NCI-H2196 treated with DMSO at 0.1 percent for 48 hours (cell line): ENCODE data around the gene ITPA.

ENCODE experiments used
- DNase-seq: peaks from one replicate; lab custom pipeline; 2025; ENCODE audit not compliant: unreplicated experiment; lab: John Stamatoyannopoulos, UW

The ITPA gene

DNA sequence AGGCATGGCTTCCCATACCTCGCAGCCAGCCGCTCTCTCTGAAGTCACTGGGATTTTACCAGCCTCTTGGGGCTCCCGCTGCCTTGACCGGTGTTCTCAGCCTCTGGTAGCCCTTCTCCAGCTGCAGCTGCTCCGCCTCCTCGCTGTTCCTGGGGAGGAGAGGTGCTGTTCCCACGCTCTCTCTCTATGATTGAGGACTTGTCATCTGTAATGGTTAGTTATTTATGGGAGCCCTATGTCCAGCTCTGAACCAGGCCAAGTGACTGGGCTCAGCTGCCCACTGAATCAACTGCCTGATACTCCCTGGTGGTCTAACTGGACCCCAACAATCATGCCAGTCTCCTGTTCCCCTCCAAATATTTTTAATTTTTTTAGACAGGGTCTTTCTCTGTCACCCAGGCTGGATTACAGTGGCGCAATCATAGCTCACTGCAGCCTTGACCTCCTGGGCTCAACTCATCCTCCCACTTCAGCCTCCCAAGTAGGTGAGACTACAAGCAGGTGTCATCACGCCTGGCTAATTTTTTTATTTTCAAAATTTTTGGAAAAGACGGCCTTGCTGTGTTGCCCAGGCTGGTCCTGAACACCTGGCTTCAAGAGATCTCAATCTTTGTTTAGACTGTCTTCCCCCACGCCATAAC is 34.5 kb downstream of the ITPA start:
- no peak for DNase-seq

DNA sequence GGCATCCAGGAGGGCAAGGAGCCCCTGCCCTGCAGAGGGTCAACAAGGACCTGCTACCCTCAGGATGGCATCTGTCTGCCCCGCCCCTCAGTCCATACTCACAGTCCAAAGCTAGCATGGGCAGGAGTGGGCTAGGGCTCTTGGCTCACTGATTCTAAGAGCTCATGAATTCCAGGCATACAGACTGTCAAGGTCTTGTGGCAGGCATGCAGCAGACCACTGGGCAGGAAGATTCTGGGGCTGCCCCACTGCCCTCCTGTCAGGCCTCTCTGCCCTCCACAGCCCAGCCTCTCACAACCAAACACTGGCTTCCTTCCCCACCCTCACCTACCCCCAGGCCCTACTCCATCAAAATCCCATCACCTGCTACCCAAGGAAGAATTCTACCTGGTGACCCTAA is 35.3 kb downstream of the ITPA start:
- DNase-seq, result no peak

DNA sequence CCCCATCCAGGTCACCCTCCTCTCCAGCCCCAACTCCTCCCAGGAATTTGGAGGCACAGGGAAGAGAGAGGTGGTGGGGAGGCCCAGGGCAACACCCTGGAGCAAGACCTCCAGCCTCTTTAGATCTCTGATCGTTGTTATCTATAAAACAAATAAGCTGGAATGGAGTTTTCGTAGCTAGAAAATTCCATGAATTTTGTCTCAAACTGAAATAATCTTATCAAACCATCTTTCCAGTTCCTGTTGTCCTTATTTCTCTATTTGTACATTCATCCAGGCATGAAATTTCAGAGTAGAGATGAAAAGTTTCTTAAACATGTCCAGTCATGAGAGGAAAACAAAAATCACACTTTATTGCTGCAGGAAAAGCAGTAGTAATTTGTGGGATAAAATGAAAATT is 35.9 kb downstream of the ITPA start:
- no peak for DNase-seq

DNA sequence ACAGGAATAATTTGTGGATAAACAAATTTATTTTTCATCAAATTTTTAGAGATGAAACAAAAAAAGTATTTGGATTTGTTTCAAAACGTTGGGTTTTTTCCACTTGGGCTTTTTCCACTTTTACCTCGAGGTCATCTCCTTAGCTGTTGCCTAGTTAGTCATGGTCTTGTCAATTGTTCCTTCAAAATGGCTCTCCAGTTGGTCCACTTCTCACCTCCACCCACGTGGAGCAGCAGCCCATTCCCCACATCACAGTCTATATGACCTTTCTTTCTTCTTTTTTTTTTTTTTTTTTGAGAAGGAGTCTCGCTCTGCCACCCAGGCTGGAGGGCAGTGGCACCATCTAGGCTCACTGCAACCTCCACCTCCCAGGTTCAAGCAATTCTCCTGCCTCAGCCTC is 36.4 kb downstream of the ITPA start:
- no peak for DNase-seq

DNA sequence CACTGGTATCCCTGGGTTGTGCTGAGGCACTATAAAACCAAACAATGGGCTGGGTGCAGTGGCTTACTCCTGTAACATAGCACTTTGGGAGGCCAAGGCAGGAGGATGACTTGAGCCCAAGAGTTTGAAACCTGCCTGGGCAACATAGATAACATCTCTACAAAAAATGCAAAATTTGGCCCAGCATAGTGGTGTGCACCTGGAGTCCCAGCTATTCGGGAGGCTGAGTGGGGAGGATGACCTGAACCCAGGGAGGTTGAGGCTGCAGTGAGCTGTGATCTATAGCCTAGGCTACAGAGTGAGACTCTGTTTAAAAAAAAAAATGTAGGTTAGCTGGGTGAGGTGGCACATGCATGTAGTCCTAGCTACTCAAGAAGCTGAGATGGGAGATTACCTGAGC is 37.4 kb downstream of the ITPA start:
- no peak for DNase-seq

DNA sequence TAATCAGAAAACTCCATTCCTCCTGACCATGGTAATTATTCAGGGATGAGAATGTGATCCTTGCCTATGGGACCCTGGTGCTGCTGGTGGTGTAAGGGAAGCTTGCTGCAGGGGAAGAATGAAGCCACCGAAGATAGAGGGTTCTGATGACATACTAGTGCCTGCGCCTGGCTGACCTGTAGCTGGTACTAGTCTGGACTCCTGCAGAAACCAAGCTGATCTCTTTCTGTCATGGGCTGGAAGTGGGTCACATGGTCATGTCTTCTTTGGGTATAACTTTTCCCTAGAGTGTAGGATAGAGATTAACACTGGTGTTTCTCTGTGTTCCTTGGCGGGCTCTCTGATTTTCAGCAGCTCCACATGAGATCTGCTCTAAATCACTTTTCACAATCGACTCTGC is 38.3 kb downstream of the ITPA start:
- no peak for DNase-seq

DNA sequence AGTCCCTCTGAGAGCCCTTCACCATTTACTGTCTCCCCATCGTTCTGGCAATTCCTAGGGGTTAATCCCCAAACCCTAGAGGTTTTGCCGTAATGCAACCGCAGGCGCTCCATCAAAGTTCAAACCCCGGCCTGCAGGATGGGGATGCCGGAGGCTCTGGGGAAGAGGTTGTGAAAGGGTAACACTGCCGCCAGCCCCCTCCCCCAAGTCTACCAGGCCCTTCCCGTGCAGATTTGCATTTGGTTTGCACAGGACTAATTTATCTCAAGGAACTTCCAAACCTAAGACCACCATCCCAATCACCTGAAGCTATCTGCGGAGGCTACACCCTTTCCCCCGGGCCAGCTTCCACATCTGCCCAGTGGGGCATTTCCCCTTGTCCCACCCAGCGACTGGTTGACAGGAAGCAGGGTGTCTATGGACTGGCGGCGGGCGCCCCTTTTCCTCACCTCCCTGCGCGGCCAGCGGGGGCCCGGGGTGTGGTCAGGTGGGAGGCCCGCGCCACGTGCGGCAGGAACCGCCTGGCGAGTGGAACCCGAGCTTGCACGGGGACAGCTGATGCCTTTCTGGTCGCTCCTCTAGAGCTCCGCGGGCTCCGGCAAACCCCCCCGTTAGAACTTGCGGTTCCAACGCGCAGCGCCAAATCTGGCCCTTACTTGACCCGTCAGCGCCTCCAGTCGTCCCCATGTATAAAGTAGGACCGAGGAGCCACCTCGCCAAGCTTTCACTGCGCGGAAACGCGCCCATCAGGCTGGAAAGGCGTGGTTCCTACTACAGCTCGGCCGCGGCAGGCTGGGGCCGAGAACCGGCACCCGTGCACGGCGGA is 39.1 kb downstream of the ITPA start:
- DNase-seq, result no peak

DNA sequence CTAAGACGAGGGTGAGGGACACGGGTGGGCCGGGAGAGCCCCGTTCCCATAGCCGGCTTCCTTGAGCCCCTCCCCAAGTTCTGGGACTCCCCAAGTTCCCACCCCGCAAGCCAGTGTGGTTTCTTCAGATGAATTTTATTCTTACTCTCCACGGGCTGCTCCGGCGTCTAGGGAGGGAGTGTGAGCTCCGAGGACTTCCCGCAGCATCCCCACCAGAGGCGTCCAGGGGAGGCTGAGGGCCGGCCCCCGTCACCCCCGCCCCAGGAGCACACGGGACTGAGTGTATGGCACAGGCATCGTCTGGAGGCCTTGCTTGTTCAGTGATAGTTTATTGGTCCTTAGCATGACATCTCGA is 39.7 kb downstream of the ITPA start:
- no peak for DNase-seq

DNA sequence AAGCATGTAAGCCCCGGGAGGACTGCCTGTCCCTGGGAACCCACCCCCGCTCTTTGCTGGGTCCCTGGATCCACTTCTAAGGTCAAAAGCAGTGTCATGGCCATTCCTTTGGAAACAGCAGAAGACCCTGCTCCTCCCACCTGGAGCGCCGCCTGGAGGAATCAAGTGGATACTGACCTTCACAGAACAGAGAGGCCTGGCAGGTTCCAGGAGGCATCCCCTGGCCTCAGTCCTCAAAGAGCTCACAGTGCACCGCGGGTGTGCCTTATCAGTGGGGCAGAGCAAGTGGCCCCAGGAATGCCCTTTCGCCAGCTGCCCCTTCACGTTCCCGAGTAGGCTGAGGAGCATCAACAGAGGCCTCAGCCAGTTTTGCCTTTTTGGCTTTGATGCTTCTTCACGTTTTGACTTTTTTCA is 40.8 kb downstream of the ITPA start:
- no peak for DNase-seq

DNA sequence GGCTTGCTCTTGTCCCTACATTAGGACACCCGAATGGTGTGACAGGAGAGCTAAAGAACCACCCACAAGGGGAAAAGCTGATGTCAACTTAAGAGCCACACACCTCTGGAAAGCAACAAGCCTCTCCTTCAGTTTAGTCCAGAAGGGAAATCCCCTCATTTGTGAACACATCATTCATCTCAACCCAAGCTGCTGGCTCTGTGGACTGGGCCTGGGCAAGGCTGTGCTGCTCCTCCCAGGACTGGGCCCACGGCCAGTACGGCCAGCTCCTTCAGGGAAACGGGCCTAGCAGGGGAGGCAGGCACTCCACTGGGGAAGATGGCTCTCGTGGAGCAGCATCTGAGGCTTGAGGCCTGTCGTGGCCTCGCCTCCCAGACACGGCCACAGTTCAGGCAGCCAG is 42.5 kb downstream of the ITPA start:
- no peak for DNase-seq

DNA sequence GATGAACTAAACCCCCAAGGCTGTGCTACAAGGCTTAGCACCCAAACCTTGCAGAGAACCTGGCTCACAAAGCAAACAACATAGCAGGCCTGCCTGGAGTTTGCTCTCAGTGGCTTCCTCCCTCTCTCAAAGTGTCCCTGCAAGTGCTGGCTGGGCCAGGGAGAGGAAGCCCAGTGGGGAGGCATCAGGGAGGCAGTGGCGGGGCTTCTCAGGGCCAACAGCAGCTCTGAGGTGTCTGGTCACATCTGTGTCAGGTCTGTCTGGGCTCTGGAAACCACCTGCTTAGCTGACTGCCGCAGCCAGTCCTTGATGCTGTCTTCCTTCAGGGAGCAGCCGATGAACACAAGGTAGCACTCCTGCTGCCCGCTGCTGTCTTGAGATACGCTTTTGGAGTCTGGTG is 46.4 kb downstream of the ITPA start:
- no peak for DNase-seq

DNA sequence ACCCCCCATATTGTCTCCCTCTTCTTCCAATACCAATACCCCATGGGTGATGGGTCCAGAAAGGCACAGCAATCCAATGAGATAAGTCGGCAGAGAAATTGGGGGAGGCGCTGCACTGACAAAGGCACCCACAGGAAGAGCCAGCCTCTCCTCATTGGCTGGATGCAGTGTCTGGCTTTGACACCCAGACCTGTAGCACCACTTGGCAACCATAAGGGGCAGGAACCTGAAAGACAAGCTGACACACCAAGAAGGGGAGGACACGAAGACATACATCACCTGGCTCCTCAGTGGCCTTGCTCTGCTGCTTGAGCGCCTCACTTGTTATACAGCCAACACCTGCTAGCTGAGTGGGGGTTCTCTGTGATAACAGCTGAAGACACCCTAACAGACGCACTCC is 49.1 kb downstream of the ITPA start:
- no peak for DNase-seq

DNA sequence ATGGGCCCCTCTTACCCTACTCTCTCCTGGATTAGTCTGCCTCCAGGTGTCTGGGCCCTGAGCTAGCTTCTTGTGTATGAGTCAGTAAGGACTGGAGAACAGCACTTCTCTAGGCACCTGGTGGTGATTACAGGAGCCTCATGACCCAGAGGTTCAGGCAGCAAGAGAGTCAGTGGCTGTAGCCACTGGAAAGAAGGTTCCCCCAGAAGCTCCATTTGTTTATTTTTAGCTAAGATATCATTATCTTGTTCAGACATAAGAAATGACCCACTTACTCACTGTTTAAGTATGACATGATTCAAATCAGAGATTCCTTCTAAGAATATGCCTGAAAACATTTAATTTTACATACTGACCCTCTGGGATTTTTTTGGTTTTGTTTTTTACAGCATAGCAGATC is 53.3 kb downstream of the ITPA start:
- DNase-seq, result no peak

DNA sequence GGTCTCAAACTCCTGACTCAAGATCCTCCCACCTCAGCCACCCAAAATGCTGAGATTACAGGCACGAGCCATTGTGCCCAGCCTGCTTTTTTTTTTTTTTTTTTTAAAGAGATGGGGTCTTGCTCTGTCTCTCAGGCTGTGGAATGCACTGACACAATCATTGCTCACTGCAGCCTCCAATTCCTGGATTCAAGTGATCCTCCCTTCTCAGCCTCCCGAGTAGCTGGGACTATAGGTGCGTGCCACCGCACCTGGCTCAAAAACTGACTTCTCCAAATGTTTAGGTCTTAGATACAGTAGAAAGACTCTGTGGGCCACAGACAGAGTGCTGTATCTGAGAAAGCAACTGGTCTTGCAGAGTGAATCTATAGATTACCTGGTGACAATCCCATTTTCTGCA is 60.8 kb downstream of the ITPA start:
- no peak for DNase-seq

DNA sequence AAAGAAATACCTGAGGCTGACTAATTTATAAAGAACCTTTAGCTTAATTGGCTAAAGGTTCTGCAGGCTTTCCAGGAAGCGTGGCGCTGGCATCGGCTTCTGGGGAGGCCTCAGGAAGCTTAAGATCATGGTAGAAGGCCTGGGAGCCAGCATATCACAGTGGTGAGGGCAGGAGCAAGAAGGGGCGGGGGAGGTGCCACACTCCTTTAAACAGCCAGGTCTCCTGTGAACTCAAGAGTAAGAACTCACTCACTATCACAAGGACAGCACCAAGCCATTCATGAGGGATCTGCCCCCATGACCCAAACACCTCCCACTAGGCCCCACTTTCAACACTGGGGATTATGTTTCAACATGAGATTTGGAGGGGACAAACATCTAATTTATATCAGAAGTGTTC is 64.1 kb downstream of the ITPA start:
- DNase-seq, result no peak
